Upper lobe of left lung (tissue), 4 donors: ENCODE data around the gene SIK3.

Source experiments
- EP300 ChIP-seq, 4 donors: sonication (generic); formaldehyde crosslinking; IDR thresholded peaks; one replicate each; pipeline ENCODE4 v1.5.1; 2017; ENCODE audit warnings: antibody characterized with exemption in 4 of 4, control low read depth in 2 of 4
- POLR2A ChIP-seq, 4 donors: fragments of 450-650 bp; IDR thresholded peaks; one replicate each; pipeline ENCODE4 v1.5.1; 2016 to 2017; ENCODE audit warnings: antibody characterized with exemption in 4 of 4, mild to moderate bottlenecking in 2 of 4
- POLR2AphosphoS5 ChIP-seq, 2 donors: sonication (generic); formaldehyde crosslinking; IDR thresholded peaks; one replicate each; pipeline ENCODE4 v1.5.1; 2017; ENCODE audit warnings: antibody characterized with exemption in 2 of 2
- TF ChIP-seq, protein P1 (sequence below), 6 experiments: fragments of 450-650 bp in 4 of 6; fragments of 200-600 bp in 2 of 6; sonication (generic) in 2 of 6; IDR thresholded peaks; one replicate each; pipeline ENCODE4 v1.5.1; 2016 to 2019; ENCODE audit warnings: antibody characterized with exemption in 6 of 6

DNA sequence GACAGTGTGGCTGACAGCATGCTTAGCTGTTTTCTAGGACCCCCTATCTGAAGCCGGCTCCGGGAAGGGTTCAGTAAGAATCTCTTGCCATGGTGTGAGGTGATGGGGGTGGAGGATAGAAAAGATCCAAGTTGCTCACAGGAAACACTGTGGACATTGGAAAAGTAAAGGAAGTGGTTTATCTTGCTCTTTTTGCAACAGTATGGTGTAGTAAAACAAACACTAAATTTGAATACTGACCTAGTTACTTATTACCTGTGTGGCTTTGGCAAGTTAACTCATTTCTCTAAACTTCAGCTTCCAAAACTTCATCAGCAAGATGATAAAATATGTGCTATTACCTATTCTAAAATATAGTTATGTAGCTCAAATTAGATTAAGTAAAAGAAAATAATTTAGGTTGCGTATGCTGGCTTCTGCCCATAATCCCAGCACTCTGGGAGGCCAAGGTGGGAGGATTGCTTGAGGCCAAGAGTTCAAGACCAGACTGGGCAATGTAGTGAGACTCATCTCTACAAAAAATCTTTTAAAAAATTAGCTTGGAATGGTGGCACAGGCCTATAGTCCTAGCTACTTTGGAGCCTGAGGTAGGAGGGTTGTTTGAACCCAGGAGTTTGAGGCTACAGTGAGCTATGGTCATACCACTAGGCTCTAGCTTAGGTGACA is 209.2 kb downstream of the SIK3 start:
- TF ChIP-seq, protein P1, sequence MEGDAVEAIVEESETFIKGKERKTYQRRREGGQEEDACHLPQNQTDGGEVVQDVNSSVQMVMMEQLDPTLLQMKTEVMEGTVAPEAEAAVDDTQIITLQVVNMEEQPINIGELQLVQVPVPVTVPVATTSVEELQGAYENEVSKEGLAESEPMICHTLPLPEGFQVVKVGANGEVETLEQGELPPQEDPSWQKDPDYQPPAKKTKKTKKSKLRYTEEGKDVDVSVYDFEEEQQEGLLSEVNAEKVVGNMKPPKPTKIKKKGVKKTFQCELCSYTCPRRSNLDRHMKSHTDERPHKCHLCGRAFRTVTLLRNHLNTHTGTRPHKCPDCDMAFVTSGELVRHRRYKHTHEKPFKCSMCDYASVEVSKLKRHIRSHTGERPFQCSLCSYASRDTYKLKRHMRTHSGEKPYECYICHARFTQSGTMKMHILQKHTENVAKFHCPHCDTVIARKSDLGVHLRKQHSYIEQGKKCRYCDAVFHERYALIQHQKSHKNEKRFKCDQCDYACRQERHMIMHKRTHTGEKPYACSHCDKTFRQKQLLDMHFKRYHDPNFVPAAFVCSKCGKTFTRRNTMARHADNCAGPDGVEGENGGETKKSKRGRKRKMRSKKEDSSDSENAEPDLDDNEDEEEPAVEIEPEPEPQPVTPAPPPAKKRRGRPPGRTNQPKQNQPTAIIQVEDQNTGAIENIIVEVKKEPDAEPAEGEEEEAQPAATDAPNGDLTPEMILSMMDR (IDR thresholded peaks at IDR 0.05) = no peak
- TF ChIP-seq EP300 (IDR thresholded peaks at IDR 0.05) = no peak
- TF ChIP-seq POLR2A (IDR thresholded peaks at IDR 0.05) = no peak
- no peak for TF ChIP-seq POLR2AphosphoS5 (IDR thresholded peaks at IDR 0.05)
